CD4-positive, alpha-beta T cell treated with Interleukin-4 for 4 hours (primary cell): Measurements from ENCODE around the gene ABLIM2.
A peak's percentile ranks its signal among the peaks of the same experiment; 100 is the strongest.

Source experiments
- DNase-seq: peaks from one replicate; pipeline ENCODE4 v3.0.0-alpha.2; 2020

Gene ABLIM2

GRCh38 chr4:7993671-7994070, 164.9 kb downstream of the ABLIM2 start:
- DNase-seq, result no peak

- no peak for DNase-seq
Measured at GRCh38 chr4:7992846-7993245, 165.8 kb downstream of the ABLIM2 start.

- no peak for DNase-seq
Measured at GRCh38 chr4:7990807-7991459, 167.7 kb downstream of the ABLIM2 start.

GRCh38 chr4:7989654-7990053, 169.0 kb downstream of the ABLIM2 start:
- no peak for DNase-seq

GRCh38 chr4:7988437-7988836, 170.2 kb downstream of the ABLIM2 start:
- no peak for DNase-seq

- peak; percentile 76 for DNase-seq
Measured at GRCh38 chr4:7987148-7987989, 171.2 kb downstream of the ABLIM2 start.

- no peak for DNase-seq
Measured at GRCh38 chr4:7985891-7986441, 172.6 kb downstream of the ABLIM2 start.

- no peak for DNase-seq
Measured at GRCh38 chr4:7985072-7985471, 173.5 kb downstream of the ABLIM2 start.

- DNase-seq, result no peak
Measured at GRCh38 chr4:7984286-7984925, 174.2 kb downstream of the ABLIM2 start.

GRCh38 chr4:7983296-7983695, 175.3 kb downstream of the ABLIM2 start:
- no peak for DNase-seq

- DNase-seq, result no peak
Measured at GRCh38 chr4:7981738-7982394, 176.7 kb downstream of the ABLIM2 start.

- DNase-seq, result no peak
Measured at GRCh38 chr4:7980036-7980435, 178.6 kb downstream of the ABLIM2 start.

GRCh38 chr4:7979652-7979968, 179.0 kb downstream of the ABLIM2 start:
- no peak for DNase-seq

- no peak for DNase-seq
Measured at GRCh38 chr4:7978907-7979651, 179.5 kb downstream of the ABLIM2 start.

GRCh38 chr4:7978489-7978888, 180.1 kb downstream of the ABLIM2 start:
- no peak for DNase-seq

- DNase-seq, result no peak
Measured at GRCh38 chr4:7976634-7977033, 182.0 kb downstream of the ABLIM2 start.

- no peak for DNase-seq
Measured at GRCh38 chr4:7976025-7976424, 182.6 kb downstream of the ABLIM2 start.

- no peak for DNase-seq
Measured at GRCh38 chr4:7974425-7974824, 184.2 kb downstream of the ABLIM2 start.

- DNase-seq, result peak; percentile 39
Measured at GRCh38 chr4:7973545-7973981, 185.1 kb downstream of the ABLIM2 start.

- DNase-seq, result no peak
Measured at GRCh38 chr4:7971881-7972500, 186.6 kb downstream of the ABLIM2 start.

GRCh38 chr4:7971159-7971631, 187.4 kb downstream of the ABLIM2 start:
- DNase-seq, result no peak
